HCT116 (cell line): ENCODE results near the gene TAF4. TPM values are rescaled to one million over a fixed set of nuclear protein-coding genes. Genes with fewer than 3 reads are reported as not detected.

Experiments used
- ATAC-seq: fragments of 200-7000 bp; cut with Tn5 transposase; 2 replicates; pipeline ENCODE4 v1.9.1; 2020; ENCODE audit warnings: mild to moderate bottlenecking, moderate library complexity
- BruUV-seq: library from RNA; stranded (reverse); fragments of 400-500 nt; replicated peaks from 2 replicates; lab custom pipeline; 2021; lab: Mats Ljungman, UMichigan
- CTCF ChIA-PET: fragments of 300-600 bp; sonication (Branson Sonifier 250); formaldehyde crosslinking; loops from one replicate; lab custom pipeline; 2021; ENCODE audit warnings: antibody characterized with exemption; lab: Charles Lee
- POLR2A ChIA-PET: fragments of 300-600, 350-600 bp; sonication (Branson Sonifier 250); formaldehyde crosslinking; loops from one replicate; lab custom pipeline; 2021; ENCODE audit warnings: antibody characterized with exemption; lab: Charles Lee
- RAD21 ChIA-PET, 2 experiments: fragments of 300-600 bp; sonication (Branson Sonifier 250); formaldehyde crosslinking; loops; one replicate each; lab custom pipeline; 2023; ENCODE audit warnings: low total read pairs in 2 of 2; ENCODE audit not compliant: uncharacterized antibody in 2 of 2, unreplicated experiment in 2 of 2, low non-redundant PET in 1 of 2; lab: Charles Lee
- DNase-seq: peaks from one replicate; pipeline ENCODE4 v3.0.0-alpha.2; 2010; ENCODE audit warnings: low read depth, low spot score
- H2AFZ ChIP-seq: fragments of 200-600 bp; shearing (Covaris generic), sonication (generic); 2 replicates; pipeline ENCODE4 v1.6.1; 2017; ENCODE audit warnings: low read depth, mixed run types, mixed read lengths, antibody characterized with exemption, low read length; ENCODE audit not compliant: poor library complexity, severe bottlenecking
- H3K27ac ChIP-seq: 2 replicates; pipeline ENCODE4 v1.5.1; 2012; ENCODE audit warnings: low read depth, low read length
- H3K27me3 ChIP-seq: fragments of 200-600 bp; sonication (generic); 2 replicates; pipeline ENCODE4 v1.6.1; 2016; ENCODE audit warnings: mixed run types, low read length, mixed read lengths; ENCODE audit not compliant: insufficient read depth
- H3K36me3 ChIP-seq, 2 experiments: fragments of 200-500 bp in 1 of 2; fragments of 200-600 bp in 1 of 2; sonication (Bioruptor generic) in 1 of 2; sonication (generic) in 1 of 2; 2 replicates each; pipeline versions ENCODE4 v1.5.1 to v1.6.1; 2014 to 2016; ENCODE audit warnings: low read length in 2 of 2, inconsistent platforms in 1 of 2, mixed read lengths in 1 of 2, mixed run types in 1 of 2; ENCODE audit not compliant: insufficient read depth in 2 of 2, control insufficient read depth in 1 of 2
- H3K4me1 ChIP-seq, 2 experiments: fragments of 200-600 bp in 1 of 2; sonication (generic) in 1 of 2; 2 replicates each; pipeline versions ENCODE4 v1.5.1 to v1.6.1; 2012 to 2017; ENCODE audit warnings: low read length in 2 of 2, inconsistent platforms in 1 of 2, mild to moderate bottlenecking in 1 of 2, mixed read lengths in 1 of 2, mixed run types in 1 of 2, moderate library complexity in 1 of 2; ENCODE audit not compliant: insufficient read depth in 2 of 2, control insufficient read depth in 1 of 2
- H3K4me2 ChIP-seq: fragments of 200-600 bp; sonication (generic); 2 replicates; pipeline ENCODE4 v1.6.1; 2017; ENCODE audit warnings: mixed run types, low read length, mixed read lengths
- H3K4me3 ChIP-seq, 2 experiments: fragments of 200-600 bp in 1 of 2; sonication (generic) in 1 of 2; replicated peaks in 1 of 2; 2 replicates each; pipeline ENCODE4 v1.5.1; 2011 to 2016; ENCODE audit warnings: low read length in 2 of 2, control low read depth in 1 of 2, low read depth in 1 of 2, mild to moderate bottlenecking in 1 of 2, mixed read lengths in 1 of 2, mixed run types in 1 of 2
- H3K79me2 ChIP-seq: fragments of 200-600 bp; sonication (generic); 2 replicates; pipeline ENCODE4 v1.6.1; 2017; ENCODE audit warnings: mild to moderate bottlenecking, mixed run types, low read length, moderate library complexity, mixed read lengths; ENCODE audit not compliant: insufficient read depth
- H3K9ac ChIP-seq: fragments of 200-600 bp; sonication (generic); 2 replicates; pipeline ENCODE4 v1.6.1; 2016; ENCODE audit warnings: low read length, mixed read lengths
- H3K9me2 ChIP-seq: fragments of 200-600 bp; sonication (generic), shearing (Covaris generic); 2 replicates; pipeline ENCODE4 v1.6.1; 2017; ENCODE audit warnings: mixed run types, mild to moderate bottlenecking, moderate library complexity; ENCODE audit not compliant: insufficient read depth
- H3K9me3 ChIP-seq, 2 experiments: fragments of 200-500 bp in 1 of 2; fragments of 200-600 bp in 1 of 2; sonication (Bioruptor generic) in 1 of 2; sonication (generic) in 1 of 2; 2 replicates each; pipeline ENCODE4 v1.6.1; 2014 to 2017; ENCODE audit warnings: low read length in 2 of 2, mixed read lengths in 2 of 2, inconsistent platforms in 1 of 2, low read depth in 1 of 2, mild to moderate bottlenecking in 1 of 2, mixed run types in 1 of 2, moderate library complexity in 1 of 2; ENCODE audit not compliant: control insufficient read depth in 1 of 2, insufficient read depth in 1 of 2
- H4K20me1 ChIP-seq: fragments of 200-600 bp; sonication (generic), shearing (Covaris generic); 2 replicates; pipeline ENCODE4 v1.6.1; 2017; ENCODE audit warnings: mixed run types, mild to moderate bottlenecking, moderate library complexity; ENCODE audit not compliant: insufficient read depth
- EZH2phosphoT487 ChIP-seq: fragments of 200-600 bp; IDR thresholded peaks from 2 replicates; pipeline ENCODE4 v1.6.1; 2018; ENCODE audit warnings: antibody characterized with exemption, borderline replicate concordance
- ZNF274 ChIP-seq: fragments of 200-500 bp; sonication (Bioruptor generic); IDR thresholded peaks from 2 replicates; pipeline ENCODE4 v1.6.1; 2014; ENCODE audit warnings: mild to moderate bottlenecking, low read depth, low read length, inconsistent platforms
- intact Hi-C: fragments of 100-400 bp; cut with micrococcal nuclease; formaldehyde crosslinking; loops from 2 replicates; pipeline ENCODE4 v1.10.0; 2022
- total RNA-seq: library from RNA; stranded (reverse); gene quantifications from one replicate; pipeline ENCODE4 v1.2.1, GENCODE V29; 2021; ENCODE audit not compliant: unreplicated experiment
- TF ChIP-seq, protein P1 (sequence below): IDR thresholded peaks from 2 replicates; pipeline ENCODE4 v1.6.1; 2012
- TF ChIP-seq, protein P2 (sequence below): IDR thresholded peaks from 2 replicates; pipeline ENCODE4 v1.6.1; 2012; ENCODE audit warnings: low read depth

TAF4 gene
- total RNA-seq, 1 experiment from 2014 or later, result 26.8 TPM

DNA sequence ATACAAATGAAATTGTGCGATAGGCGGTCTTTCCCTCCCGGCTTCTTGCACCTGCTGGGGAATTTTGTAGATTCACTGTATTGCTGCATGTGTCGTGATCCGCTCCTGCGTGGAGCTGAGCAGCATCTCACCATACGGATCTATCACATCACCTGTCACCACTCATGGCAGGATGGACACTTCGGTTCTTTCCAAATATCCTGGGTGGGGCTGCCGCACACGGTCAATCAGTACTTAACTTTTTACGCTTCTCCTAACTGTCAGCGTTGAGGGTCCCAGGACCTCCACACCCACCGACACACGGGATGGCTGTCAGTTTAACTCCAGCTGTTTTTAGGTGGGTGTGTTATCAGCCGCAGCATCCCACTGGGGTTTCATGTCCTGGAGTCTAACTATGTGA lies 19.2 kb downstream of the TAF4 start:
- intact Hi-C loops, result no loop called here
- H3K79me2 ChIP-seq, result peaks cover 94% of the 10 kb centered on the region
- no peaks in the 10 kb centered on the region for H3K9me2 ChIP-seq
- H3K27ac ChIP-seq, result no peak overlapping the region
- no peak overlapping the region for H3K9ac ChIP-seq
- ATAC-seq (no peak), DNase-seq (no peak)
- no TSS peak for BruUV-seq
- ChIA-PET CTCF (no interaction called here), RAD21 (no interaction called here), POLR2A (no interaction called here)
- no peaks in the 10 kb centered on the region for H3K27me3 ChIP-seq
- H2AFZ ChIP-seq, result no peak overlapping the region
- no peak overlapping the region for H3K4me3 ChIP-seq
- TF ChIP-seq EZH2phosphoT487, result no peak
- TF ChIP-seq ZNF274, result no peak
- TF ChIP-seq, protein P1, sequence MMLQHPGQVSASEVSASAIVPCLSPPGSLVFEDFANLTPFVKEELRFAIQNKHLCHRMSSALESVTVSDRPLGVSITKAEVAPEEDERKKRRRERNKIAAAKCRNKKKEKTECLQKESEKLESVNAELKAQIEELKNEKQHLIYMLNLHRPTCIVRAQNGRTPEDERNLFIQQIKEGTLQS, result no peak
- TF ChIP-seq, protein P2, sequence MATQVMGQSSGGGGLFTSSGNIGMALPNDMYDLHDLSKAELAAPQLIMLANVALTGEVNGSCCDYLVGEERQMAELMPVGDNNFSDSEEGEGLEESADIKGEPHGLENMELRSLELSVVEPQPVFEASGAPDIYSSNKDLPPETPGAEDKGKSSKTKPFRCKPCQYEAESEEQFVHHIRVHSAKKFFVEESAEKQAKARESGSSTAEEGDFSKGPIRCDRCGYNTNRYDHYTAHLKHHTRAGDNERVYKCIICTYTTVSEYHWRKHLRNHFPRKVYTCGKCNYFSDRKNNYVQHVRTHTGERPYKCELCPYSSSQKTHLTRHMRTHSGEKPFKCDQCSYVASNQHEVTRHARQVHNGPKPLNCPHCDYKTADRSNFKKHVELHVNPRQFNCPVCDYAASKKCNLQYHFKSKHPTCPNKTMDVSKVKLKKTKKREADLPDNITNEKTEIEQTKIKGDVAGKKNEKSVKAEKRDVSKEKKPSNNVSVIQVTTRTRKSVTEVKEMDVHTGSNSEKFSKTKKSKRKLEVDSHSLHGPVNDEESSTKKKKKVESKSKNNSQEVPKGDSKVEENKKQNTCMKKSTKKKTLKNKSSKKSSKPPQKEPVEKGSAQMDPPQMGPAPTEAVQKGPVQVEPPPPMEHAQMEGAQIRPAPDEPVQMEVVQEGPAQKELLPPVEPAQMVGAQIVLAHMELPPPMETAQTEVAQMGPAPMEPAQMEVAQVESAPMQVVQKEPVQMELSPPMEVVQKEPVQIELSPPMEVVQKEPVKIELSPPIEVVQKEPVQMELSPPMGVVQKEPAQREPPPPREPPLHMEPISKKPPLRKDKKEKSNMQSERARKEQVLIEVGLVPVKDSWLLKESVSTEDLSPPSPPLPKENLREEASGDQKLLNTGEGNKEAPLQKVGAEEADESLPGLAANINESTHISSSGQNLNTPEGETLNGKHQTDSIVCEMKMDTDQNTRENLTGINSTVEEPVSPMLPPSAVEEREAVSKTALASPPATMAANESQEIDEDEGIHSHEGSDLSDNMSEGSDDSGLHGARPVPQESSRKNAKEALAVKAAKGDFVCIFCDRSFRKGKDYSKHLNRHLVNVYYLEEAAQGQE, result no peak
- H3K4me2 ChIP-seq, result no peak overlapping the region
- no peaks in the 10 kb centered on the region for H4K20me1 ChIP-seq
- H3K4me1 ChIP-seq, result no peaks in the 10 kb centered on the region
- H3K36me3 ChIP-seq, result no peaks in the 10 kb centered on the region
- H3K9me3 ChIP-seq, result no peaks in the 10 kb centered on the region
